ENCODE measurements around the gene CRKL.

The CRKL gene

GRCh38 chr22:20960609-20961008 is 43.4 kb downstream of the CRKL start:
- H3K27ac ChIP-seq (ENCODE audit: insufficient read depth, low read depth, low read length, poor library complexity, severe bottlenecking): no peak overlapping the region
- WGBS, 2 experiments: 90 to 91% methylated on average over 4 of the region's 4 CpGs
- no peak overlapping the region for H3K4me3 ChIP-seq (ENCODE audit: insufficient read depth, low read depth, low read length)
- no peaks in the 10 kb centered on the region for H3K36me3 ChIP-seq (ENCODE audit: control insufficient read depth, insufficient read depth, low read length)
- peaks cover 56% of the 10 kb centered on the region for H3K27me3 ChIP-seq (ENCODE audit: control insufficient read depth, insufficient read depth, low read length, poor library complexity, severe bottlenecking)
- H3K9me3 ChIP-seq (ENCODE audit: control insufficient read depth, low read length): no peaks in the 10 kb centered on the region
- H3K4me1 ChIP-seq (ENCODE audit: control insufficient read depth, insufficient read depth, low read length): peaks cover 17% of the 10 kb centered on the region

- 86 to 94% methylated on average over 6 of the region's 6 CpGs for WGBS, 2 experiments
- Histone ChIP-seq H3K27ac (ENCODE audit: insufficient read depth, low read depth, low read length, poor library complexity, severe bottlenecking) (no peak overlapping the region), H3K4me3 (ENCODE audit: insufficient read depth, low read depth, low read length) (no peak overlapping the region), H3K27me3 (ENCODE audit: control insufficient read depth, insufficient read depth, low read length, poor library complexity, severe bottlenecking) (peaks cover 47% of the 10 kb centered on the region), H3K4me1 (ENCODE audit: control insufficient read depth, insufficient read depth, low read length) (peaks cover 26% of the 10 kb centered on the region), H3K9me3 (ENCODE audit: control insufficient read depth, low read length) (no peaks in the 10 kb centered on the region), H3K36me3 (ENCODE audit: control insufficient read depth, insufficient read depth, low read length) (no peaks in the 10 kb centered on the region)
Observed at GRCh38 chr22:20962491-20962945, 45.3 kb downstream of the CRKL start.

DNA sequence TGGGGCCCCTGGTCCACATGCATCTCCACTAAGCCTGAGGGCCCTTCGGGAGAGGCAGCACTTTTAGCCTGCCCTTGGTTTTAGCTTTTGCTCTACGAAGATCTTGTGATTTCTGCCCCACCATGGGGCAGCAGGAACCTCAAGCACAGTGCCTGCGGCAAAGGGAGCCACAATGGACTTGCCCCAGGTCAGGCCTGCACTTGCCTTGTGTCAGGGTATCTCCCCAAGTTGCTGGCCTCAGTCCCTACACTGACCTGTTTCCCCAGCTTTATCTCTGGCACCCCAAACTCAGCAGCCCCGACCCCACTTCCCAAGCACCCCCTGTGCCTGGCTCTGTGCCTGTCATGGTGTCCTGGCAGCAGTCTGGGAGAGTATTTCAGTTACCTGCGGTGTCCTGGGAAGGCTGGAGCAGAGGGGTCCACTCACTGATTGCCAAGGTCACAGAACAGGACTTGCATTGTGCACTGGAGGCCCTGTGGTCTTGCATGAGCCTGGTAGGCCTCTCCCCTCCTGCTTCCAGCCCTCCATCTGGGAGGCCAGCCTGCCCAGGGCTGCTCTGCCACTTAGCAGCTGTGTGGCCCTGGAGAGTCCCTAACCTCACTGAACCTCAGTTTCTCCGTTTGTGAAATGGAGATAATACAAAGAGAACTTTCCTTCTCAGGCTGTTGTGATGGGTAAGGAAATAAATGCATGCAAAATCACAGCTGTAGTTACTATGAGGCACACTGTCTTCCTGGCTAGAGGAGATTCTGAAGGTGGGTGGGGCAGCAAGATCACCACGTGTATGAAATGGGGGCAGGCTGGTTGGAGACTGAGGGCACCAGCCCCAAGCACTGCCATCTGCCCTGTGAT is 46.2 kb downstream of the CRKL start:
- Histone ChIP-seq H3K9me3 (ENCODE audit: control insufficient read depth, low read length) (no peaks in the 10 kb centered on the region), H3K27me3 (ENCODE audit: control insufficient read depth, insufficient read depth, low read length, poor library complexity, severe bottlenecking) (peaks cover 38% of the 10 kb centered on the region), H3K4me3 (ENCODE audit: insufficient read depth, low read depth, low read length) (no peak overlapping the region), H3K36me3 (ENCODE audit: control insufficient read depth, insufficient read depth, low read length) (no peaks in the 10 kb centered on the region), H3K27ac (ENCODE audit: insufficient read depth, low read depth, low read length, poor library complexity, severe bottlenecking) (no peak overlapping the region), H3K4me1 (ENCODE audit: control insufficient read depth, insufficient read depth, low read length) (peaks cover 27% of the 10 kb centered on the region)
- 84 to 87% methylated on average over 7 of the region's 7 CpGs for WGBS, 2 experiments

DNA sequence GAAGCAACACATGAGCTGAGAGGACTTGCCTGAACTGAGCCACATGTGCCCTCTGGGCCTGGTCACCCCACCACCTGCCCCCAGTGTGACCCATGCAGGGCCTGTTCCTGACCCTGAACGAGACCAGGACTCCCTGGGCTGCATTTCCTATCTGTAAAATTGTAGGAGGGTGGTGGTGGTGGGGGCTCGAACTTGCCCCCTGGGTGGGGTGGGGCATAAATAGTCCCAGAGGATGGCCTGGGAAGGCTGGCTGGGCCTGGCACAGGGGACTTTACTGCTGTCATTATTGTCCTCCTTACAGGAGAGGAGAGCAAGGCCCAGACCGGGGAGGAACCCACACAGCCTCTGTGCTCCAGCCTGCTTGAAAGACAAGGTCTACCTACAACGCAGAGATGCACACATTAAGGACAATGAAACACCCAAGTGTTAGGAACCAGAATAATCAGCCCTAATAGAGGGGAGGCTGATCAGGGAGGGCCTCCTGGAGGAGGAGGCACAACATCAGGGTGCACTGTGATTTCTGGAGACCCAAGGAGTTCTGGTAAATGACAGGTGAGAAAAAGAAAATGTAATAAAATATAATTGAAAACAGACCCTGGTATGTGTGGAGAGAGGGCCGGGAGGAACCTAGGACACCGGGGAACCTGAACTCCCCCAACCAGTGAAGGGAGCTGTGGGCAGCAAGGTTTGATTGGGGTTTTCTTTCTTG is 47.0 kb downstream of the CRKL start:
- Histone ChIP-seq H3K36me3 (ENCODE audit: control insufficient read depth, insufficient read depth, low read length) (no peaks in the 10 kb centered on the region), H3K4me3 (ENCODE audit: insufficient read depth, low read depth, low read length) (peak overlapping the region; percentile 35), H3K4me1 (ENCODE audit: control insufficient read depth, insufficient read depth, low read length) (peaks cover 34% of the 10 kb centered on the region), H3K27me3 (ENCODE audit: control insufficient read depth, insufficient read depth, low read length, poor library complexity, severe bottlenecking) (peaks cover 34% of the 10 kb centered on the region), H3K9me3 (ENCODE audit: control insufficient read depth, low read length) (no peaks in the 10 kb centered on the region), H3K27ac (ENCODE audit: insufficient read depth, low read depth, low read length, poor library complexity, severe bottlenecking) (no peak overlapping the region)
- WGBS, 2 experiments: 69 to 76% methylated on average over 6 of the region's 6 CpGs

- 3 to 5% methylated on average over 28 of the region's 28 CpGs for WGBS, 2 experiments
- Histone ChIP-seq H3K36me3 (ENCODE audit: control insufficient read depth, insufficient read depth, low read length) (no peaks in the 10 kb centered on the region), H3K4me1 (ENCODE audit: control insufficient read depth, insufficient read depth, low read length) (peaks cover 34% of the 10 kb centered on the region), H3K27me3 (ENCODE audit: control insufficient read depth, insufficient read depth, low read length, poor library complexity, severe bottlenecking) (peaks cover 34% of the 10 kb centered on the region), H3K27ac (ENCODE audit: insufficient read depth, low read depth, low read length, poor library complexity, severe bottlenecking) (no peak overlapping the region), H3K4me3 (ENCODE audit: insufficient read depth, low read depth, low read length) (peak overlapping the region; percentile 35), H3K9me3 (ENCODE audit: control insufficient read depth, low read length) (no peaks in the 10 kb centered on the region)
Observed at GRCh38 chr22:20964799-20965103, 47.5 kb downstream of the CRKL start.

DNA sequence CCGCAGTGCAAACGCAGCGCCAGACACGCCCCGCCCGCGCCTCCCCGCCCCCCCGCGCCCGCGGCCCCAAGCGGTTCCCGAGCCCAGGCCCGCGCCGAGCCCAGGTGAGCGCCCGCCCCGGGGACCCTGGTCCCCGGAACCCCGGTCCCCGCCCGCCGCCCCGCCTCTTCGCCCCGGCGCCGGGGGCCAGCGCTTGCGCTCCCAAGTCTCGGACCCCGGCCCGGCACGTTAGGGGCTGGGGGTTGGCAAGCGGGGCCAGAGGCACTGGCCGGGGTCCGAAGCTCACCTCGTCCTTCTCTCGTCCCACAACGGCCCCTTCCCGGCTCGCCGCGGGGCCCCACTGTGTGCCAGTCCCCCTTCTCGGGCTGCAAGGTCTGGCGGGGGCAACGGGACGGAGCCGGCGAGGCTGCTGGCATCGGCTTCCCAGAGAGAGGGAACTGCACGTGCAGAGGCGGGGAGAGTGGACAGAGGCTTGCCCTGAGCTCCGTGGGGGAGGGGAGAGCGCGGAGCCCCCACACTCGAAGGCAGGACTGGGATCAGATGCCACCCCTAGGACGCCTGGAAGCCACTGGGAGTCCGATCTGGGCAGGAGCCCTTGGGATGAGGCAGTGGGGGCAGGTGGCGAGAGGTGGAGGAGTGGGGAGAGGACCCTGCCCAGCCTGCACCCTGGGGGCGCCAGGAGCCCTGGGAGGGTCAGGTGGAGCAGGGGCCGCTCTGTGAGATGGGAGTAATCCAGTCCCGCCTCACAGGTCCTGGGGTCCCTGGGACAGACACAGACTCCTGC is 48.1 kb downstream of the CRKL start:
- H3K4me3 ChIP-seq (ENCODE audit: insufficient read depth, low read depth, low read length): peak overlapping the region; percentile 33
- peaks cover 34% of the 10 kb centered on the region for H3K4me1 ChIP-seq (ENCODE audit: control insufficient read depth, insufficient read depth, low read length)
- H3K36me3 ChIP-seq (ENCODE audit: control insufficient read depth, insufficient read depth, low read length): no peaks in the 10 kb centered on the region
- 9 to 10% methylated on average over 65 of the region's 65 CpGs for WGBS, 2 experiments
- H3K27ac ChIP-seq (ENCODE audit: insufficient read depth, low read depth, low read length, poor library complexity, severe bottlenecking): no peak overlapping the region
- no peaks in the 10 kb centered on the region for H3K9me3 ChIP-seq (ENCODE audit: control insufficient read depth, low read length)
- peaks cover 34% of the 10 kb centered on the region for H3K27me3 ChIP-seq (ENCODE audit: control insufficient read depth, insufficient read depth, low read length, poor library complexity, severe bottlenecking)

GRCh38 chr22:20965888-20966855 is 49.0 kb downstream of the CRKL start:
- 85 to 88% methylated on average over 13 of the region's 13 CpGs for WGBS, 2 experiments
- Histone ChIP-seq H3K36me3 (ENCODE audit: control insufficient read depth, insufficient read depth, low read length) (no peaks in the 10 kb centered on the region), H3K4me1 (ENCODE audit: control insufficient read depth, insufficient read depth, low read length) (peaks cover 38% of the 10 kb centered on the region), H3K27me3 (ENCODE audit: control insufficient read depth, insufficient read depth, low read length, poor library complexity, severe bottlenecking) (peaks cover 34% of the 10 kb centered on the region), H3K9me3 (ENCODE audit: control insufficient read depth, low read length) (no peaks in the 10 kb centered on the region), H3K4me3 (ENCODE audit: insufficient read depth, low read depth, low read length) (no peak overlapping the region), H3K27ac (ENCODE audit: insufficient read depth, low read depth, low read length, poor library complexity, severe bottlenecking) (no peak overlapping the region)

- H3K9me3 ChIP-seq (ENCODE audit: control insufficient read depth, low read length): no peaks in the 10 kb centered on the region
- H3K27me3 ChIP-seq (ENCODE audit: control insufficient read depth, insufficient read depth, low read length, poor library complexity, severe bottlenecking): peaks cover 34% of the 10 kb centered on the region
- no peak within 1 kb of the TSS for H3K4me3 ChIP-seq (ENCODE audit: insufficient read depth, low read depth, low read length)
- H3K27ac ChIP-seq (ENCODE audit: insufficient read depth, low read depth, low read length, poor library complexity, severe bottlenecking): no peak within 1 kb of the TSS
- no peaks in the 10 kb centered on the region for H3K36me3 ChIP-seq (ENCODE audit: control insufficient read depth, insufficient read depth, low read length)
- WGBS, 2 experiments: 63 to 67% methylated on average over 22 of the region's 22 CpGs
- peaks cover 47% of the 10 kb centered on the region for H3K4me1 ChIP-seq (ENCODE audit: control insufficient read depth, insufficient read depth, low read length)
Observed at GRCh38 chr22:20966883-20967696, 49.9 kb downstream of the CRKL start, which contains the start of gene AIFM3. Gene AIFM3, plus strand, starts transcription at chr22:20967255. Its CDS starts 690 bp downstream, at chr22:20967945.

Data from ectodermal cell (in vitro differentiated cells).